Stimulated activated CD4-positive, alpha-beta T cell treated with anti-CD3 and anti-CD28 coated beads, Interleukin-1b, Interleukin-23, amount 100 ng/mL, for 1 hour (primary cell): ENCODE data around the gene PID1.

Experiments used
- DNase-seq, 2 donors: peaks; one replicate each; pipeline ENCODE4 v3.0.0-alpha.2; 2020; ENCODE audit warnings: low read depth in 2 of 2

Gene PID1

GRCh38 chr2:229270551-229271410, at the start of gene PID1:
Gene PID1 (minus strand): TSS chr2:229271287. CDS start chr2:229271043, 244 bp downstream.
- no peak for DNase-seq

GRCh38 chr2:229319558-229319957, 48.5 kb upstream of the PID1 start:
- no peak for DNase-seq

- no peak for DNase-seq
Observed at GRCh38 chr2:229314117-229314516, 43.0 kb upstream of the PID1 start.

- no peak for DNase-seq
Observed at GRCh38 chr2:229313591-229313990, 42.5 kb upstream of the PID1 start.

- no peak for DNase-seq
Observed at GRCh38 chr2:229301237-229301636, 30.1 kb upstream of the PID1 start.

GRCh38 chr2:229300790-229301189, 29.7 kb upstream of the PID1 start:
- no peak for DNase-seq

GRCh38 chr2:229300371-229300770, 29.3 kb upstream of the PID1 start:
- no peak for DNase-seq

- no peak for DNase-seq
Observed at GRCh38 chr2:229297247-229297646, 26.2 kb upstream of the PID1 start.

- no peak for DNase-seq
Observed at GRCh38 chr2:229296536-229296935, 25.4 kb upstream of the PID1 start.

GRCh38 chr2:229296016-229296415, 24.9 kb upstream of the PID1 start:
- DNase-seq, result no peak

GRCh38 chr2:229287823-229288222, 16.7 kb upstream of the PID1 start:
- DNase-seq, result no peak

GRCh38 chr2:229282758-229283546, 11.9 kb upstream of the PID1 start:
- no peak for DNase-seq

- DNase-seq, result no peak
Observed at GRCh38 chr2:229279516-229279915, 8.4 kb upstream of the PID1 start.

- no peak for DNase-seq
Observed at GRCh38 chr2:229275506-229275905, 4.4 kb upstream of the PID1 start.

- DNase-seq, result no peak
Observed at GRCh38 chr2:229273723-229274338, 2.7 kb upstream of the PID1 start.

- no peak for DNase-seq
Observed at GRCh38 chr2:229273006-229273722, 2.1 kb upstream of the PID1 start.

GRCh38 chr2:229269941-229270340, 1.1 kb downstream of the PID1 start:
- DNase-seq, result no peak

GRCh38 chr2:229269146-229269545, 1.9 kb downstream of the PID1 start:
- no peak for DNase-seq

- no peak for DNase-seq
Observed at GRCh38 chr2:229268626-229269025, 2.5 kb downstream of the PID1 start.

GRCh38 chr2:229267080-229267479, 4.0 kb downstream of the PID1 start:
- no peak for DNase-seq

GRCh38 chr2:229265727-229266126, 5.4 kb downstream of the PID1 start:
- DNase-seq, result no peak

GRCh38 chr2:229261599-229261998, 9.5 kb downstream of the PID1 start:
- DNase-seq, result no peak
